ENCODE data around the gene CPXM1.

Gene CPXM1

DNA sequence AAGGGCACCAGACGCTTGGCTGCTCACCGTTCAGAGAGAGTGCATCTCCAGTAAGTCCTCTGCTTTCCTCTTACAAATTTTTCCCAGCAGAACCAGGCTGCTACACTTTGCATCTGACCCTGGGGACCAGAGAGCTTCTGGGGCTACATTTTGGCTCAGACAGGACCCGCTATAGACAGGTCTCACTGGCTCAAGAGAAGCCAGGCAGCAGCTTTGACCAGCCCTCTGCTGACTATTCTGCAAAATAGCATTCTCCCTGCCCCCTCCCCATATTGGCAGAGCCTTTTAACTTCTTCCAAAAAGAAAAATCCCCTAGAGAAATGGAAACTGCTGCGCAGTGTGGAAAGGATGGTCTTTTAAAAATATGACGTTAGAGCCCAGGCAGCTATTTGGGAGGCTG, 37.2 kb downstream of the CPXM1 start:
- no peak for DNase-seq (ENCODE audit: low spot score)

DNA sequence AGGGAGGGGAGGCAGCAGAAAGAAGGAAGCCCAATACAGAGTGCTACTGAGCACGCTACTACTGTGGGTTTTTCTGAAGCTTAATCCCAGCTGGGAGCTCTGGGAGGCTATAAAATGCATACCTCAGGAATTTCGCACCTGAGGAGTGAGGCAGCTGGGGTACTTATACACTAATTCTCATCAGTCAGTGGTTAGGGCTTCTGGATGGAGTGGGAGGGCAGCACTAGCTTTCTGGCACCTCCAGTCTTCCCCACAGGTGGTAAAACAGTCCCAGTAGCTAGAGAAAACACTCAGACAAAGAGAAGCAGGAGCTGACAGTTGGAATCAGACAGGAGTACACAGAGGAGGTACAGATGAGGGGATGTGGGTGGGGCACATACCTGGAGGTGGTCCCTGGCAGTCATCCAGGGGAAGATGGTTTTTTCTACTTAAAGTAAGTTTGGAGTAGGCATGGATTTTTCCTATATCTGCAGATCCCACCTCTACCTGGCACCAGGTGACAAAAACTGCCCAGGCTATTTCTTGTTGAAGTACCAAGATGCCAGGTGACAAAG, 37.8 kb downstream of the CPXM1 start:
- no peak for DNase-seq (ENCODE audit: low spot score)

DNA sequence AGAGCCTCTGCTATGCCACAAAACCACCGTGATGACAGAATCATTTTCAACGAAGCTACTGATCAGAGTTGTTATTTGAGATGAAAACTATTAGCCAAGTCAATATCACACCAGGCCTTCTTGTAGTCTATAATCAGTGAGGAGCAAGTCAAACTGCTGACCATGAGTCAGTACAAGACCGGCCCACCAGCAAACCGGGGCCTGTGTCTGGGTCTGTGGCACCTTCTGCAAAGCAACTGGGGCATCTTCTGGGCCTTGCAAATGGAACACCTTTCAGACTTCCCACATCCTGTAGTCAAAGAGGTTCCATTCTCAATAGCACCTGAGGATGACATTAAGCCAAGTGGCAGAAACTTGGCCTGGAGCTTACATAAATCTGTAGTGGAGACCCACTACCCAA, 38.5 kb downstream of the CPXM1 start:
- no peak for DNase-seq (ENCODE audit: low spot score)

DNA sequence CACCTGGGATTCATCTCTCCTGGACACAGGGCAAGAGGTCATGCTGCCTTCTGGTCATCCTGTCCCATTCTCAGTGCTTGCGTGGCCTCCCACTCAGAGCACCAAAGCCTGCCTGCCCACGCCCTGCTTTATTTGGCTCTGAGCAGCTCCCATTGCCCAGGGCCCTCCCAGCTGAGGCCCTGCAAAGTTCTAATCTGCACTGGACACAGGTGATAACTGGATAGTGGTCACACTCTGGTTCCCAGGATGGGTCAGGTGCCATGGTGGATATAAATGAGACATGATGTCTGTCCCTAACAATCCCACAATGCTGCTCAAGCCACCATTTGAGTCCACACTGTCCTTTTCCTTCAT, 39.5 kb downstream of the CPXM1 start:
- DNase-seq (ENCODE audit: low spot score) = no peak

DNA sequence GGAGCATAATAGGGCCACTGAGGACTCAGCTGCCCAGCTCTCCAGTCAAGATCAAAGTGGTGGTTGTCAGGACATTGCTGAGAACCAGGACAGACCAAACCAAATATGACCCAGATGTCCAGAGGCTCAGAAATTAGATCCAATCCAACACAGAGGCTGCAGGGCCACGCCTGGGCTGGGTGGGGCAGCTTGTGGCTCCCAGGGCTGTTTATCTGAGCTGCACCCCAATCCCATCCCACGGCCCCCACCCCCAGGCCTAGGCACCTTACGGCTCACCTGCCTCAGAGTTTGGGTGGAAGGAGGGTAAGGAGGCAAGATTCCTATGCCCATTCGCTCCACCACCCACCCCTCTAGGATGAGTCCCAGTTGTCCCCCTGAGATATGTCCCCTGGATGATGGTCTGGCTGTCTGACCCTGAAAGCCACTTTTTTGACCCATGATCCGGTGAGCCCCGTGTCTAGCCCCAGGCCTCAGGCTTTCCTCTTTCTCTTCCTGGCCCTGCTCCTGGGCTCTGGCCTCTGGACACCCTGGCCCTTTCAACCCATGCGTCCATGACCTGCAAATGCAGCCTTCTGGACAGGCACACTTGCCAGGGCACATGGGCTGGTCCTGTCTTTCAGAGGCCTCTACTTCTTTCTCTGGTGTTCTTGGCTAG, 40.0 kb downstream of the CPXM1 start:
- no peak for DNase-seq (ENCODE audit: low spot score)

DNA sequence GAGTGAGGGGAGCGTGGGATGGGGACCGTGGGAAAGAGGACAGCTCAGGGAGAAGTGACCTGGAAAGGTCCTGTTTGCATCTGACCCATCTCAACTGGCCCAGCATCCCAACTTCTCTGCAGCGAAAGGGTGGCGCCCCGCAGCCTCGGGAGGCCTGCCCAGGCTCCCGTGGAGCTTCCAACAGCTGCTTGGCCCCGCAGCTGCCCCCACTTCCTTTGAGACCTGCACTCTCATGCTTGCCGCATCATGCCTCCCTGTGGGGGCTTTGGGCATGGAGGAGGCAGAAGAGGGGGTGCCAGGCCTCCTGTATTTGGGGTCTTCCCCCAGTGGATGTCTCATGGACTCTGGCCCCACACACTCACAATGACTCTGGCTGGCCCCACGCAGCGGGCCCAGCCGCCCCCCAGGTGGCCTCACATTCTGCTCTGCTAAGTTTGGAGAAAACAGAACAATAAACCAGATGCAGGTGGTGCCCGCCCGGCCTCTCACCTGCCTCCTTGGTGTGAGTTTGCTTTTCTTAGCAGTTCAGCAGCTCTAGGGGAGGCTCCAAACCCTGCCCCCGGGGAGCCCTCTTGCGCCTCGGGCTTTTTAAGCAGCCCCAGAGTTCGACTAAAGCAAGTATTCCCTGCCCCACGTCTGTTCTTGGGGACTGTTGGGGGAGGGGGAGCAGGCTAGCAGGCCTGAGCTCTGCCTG, 40.7 kb downstream of the CPXM1 start:
- no peak for DNase-seq (ENCODE audit: low spot score)

DNA sequence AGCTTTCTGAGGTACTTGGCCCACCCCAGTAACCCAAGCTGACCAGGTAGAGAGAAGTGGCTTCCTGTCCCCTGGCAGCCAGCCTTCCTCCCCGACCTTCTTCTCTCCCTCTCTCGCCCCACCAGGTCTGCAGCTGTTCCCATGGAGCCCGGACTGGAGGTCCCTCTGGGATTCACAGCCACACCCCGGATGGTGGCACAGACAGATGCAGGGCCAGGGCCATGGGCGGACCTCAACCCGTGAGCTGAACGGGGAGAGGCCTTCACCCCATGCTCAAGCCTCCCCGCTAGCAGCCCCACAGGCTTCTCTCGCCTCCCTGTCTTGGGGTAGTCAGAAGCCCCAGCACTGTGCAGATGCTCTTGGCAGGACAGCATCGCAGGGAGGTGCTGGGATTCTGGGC, 41.3 kb downstream of the CPXM1 start:
- no peak for DNase-seq (ENCODE audit: low spot score)

DNA sequence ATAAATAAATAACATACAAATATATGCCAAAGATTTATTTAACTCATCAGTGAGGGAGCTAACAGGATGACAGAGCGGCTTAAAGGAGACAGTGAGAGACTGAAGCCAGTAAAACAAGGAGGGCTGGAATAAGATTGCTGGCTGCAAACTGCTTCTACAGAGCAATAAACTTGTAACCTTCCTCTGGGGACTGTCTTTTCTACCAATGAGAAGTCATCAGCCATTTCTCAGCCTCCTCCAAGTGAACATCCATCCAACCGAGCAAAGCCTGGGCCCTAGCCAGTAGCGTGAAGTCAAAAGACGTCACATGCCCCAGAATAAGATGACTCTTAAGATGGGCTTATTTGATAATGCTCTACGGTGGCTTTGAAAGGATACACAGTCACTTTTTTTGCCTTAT, 42.5 kb downstream of the CPXM1 start:
- no peak for DNase-seq (ENCODE audit: low spot score)

DNA sequence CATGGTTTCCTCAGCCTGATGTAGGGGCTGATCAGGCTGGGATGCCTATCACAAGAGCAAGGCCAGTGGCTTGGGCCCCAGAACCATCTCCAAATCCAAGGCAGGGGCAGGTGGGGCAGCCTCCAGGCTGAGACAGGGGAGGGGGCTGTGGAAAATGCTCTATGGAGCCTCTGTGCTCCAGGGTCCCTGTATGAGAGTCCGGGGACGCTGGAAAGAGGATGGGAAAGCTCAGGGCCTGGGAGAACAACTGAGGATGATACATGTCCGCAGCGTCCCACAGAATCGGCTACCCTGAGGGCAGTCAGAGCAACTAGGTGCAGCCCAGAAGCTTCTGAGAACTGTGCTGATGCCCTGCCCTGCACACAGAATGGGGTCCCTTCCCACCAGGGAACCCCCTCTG, 43.4 kb downstream of the CPXM1 start:
- DNase-seq (ENCODE audit: low spot score) = no peak

DNA sequence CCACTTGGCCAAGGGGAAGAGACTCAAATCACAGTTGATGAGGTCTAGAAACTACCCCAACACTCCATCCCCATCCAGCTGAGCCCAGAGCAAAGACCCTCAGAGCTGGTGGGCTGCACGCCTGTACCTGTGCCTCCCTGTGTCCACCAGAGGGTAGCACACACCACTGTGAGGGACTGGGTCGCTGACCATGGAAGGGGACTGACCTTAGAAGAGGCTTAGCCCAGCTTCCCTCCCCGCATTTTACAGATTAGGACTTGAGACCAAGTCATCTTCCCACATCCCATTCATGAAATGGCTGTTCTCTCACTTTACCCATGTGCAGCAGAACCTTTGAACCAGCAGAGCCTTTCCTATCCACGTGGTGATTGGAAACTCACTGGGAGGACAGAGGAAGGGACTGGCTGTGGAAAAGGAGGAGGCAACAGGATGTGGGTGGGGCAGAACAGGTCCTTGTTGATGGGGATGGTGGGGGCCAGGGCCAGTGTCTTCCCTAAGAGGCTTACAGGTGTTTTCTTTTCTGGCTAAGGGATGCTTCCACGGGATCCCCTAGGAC, 44.3 kb downstream of the CPXM1 start:
- DNase-seq (ENCODE audit: low spot score) = peak; percentile 30

DNA sequence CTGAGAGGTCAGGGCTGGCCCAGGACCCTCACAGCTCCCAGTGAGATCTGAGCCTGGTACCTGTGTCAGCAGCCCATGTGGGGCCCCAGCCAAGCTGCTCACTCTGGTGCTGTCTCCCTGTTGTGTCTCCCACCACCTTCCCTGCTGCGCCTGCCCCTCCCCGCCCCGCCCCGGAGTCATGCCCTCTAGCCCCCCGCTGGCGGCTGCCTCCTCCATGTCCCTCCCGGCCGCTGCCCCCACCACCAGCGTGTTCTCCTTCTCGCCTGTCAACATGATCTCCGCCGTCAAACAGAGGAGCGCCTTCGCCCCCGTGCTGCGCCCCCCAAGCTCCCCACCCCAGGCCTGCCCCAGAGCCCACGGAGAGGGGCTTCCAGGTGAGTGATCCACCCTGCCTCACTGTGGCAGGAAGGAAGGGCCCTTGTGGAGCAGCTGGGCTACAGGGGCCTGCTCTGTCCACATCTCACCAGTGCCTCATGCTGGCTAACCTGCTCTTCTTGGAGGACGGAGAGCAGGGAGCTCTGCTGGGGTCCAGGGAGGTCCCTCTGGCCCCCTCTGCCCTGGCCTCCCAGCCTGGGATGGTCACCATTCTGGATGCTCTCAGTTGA, 44.9 kb downstream of the CPXM1 start:
- DNase-seq (ENCODE audit: low spot score) = no peak

DNA sequence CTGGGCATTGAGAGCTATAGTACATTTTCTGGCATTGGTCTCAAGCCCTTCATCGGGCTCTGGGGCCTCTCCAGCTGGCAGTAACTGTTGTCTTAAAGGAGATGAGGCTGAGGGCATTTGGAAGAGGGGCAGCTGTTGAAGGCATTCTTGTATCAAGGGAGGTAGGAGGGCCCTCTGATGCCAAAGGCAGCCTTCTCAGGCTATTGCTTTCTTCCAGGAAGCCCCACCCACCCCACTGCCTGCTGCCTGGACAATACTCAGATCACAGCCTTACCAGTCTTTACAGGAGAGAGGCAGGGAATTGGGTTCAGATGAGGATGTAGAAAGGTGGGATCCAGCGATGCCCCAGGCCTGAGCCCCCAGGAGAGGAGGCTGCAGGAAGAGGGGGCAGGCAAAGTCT, 46.0 kb downstream of the CPXM1 start:
- no peak for DNase-seq (ENCODE audit: low spot score)

DNA sequence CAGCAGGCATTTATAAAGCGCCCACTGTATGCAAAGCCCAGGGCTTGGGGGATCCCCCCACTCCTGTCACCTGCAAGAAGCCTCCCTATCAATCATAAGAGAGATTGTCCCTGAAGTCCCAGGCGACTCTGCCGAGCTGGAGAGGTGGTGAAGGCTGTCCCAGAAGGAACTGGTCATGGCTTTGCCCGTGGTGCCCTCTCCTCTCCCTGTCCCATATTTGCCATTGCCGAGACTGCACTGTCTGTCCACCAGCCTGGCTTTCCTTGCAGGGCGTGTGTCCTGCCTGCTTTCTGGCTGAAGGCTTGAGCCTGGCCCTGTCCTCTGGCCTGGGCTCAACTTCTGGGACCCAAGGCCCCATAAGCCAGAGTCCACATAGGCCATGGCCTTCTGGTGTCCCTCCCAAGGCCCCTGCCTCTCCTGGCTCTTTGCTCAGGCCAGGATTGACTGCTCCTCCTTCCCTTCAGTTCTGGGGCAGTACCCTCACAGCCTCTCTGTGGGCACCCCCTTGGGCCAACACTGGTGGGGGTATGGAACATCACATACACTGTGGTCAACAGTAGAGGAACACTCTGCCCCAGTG, 46.9 kb downstream of the CPXM1 start:
- no peak for DNase-seq (ENCODE audit: low spot score)

DNA sequence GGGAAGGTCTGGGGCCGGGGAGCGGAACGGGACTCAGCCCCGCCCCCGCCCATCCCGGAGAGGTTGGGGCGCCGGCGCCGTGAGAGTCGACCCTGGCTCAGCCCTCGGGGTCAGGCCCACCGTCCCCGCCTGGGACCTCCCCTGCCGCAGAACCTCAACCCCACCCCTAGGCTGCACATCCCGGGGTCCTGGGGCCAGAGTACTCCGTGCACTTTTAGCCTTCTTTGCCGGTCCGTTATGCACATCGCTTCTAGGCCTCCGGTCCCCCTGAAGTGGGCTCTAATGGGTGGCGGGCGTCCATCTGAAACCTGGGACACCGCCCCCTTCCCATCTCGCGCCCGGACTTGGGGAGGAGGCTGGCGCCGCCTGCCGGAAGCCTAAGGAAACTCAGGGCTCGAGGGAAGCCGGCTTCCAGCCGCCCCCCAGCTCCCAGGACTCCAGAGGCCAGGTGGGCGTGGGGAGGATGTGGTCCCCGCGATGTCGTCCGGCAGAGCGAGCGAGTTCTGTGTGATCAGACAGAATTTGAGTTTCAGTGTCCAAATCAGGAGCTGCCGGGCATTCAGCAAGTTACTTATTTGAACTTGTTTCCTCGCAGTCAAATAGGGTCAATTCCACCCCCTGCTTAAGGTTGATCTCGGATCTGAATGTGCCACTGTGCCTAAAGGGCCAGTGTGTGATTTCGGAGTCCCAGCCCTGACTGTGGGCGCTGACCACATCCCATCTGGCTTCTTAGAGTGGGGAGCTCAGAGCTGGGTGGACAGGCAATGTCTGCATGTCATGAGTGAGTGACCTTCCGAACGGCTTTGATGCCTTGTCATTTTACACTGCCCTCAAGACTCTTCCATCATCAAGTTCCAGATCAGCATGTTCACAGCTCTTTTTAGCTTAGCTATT, 47.6 kb downstream of the CPXM1 start:
- DNase-seq (ENCODE audit: low spot score) = peak; percentile 33

DNA sequence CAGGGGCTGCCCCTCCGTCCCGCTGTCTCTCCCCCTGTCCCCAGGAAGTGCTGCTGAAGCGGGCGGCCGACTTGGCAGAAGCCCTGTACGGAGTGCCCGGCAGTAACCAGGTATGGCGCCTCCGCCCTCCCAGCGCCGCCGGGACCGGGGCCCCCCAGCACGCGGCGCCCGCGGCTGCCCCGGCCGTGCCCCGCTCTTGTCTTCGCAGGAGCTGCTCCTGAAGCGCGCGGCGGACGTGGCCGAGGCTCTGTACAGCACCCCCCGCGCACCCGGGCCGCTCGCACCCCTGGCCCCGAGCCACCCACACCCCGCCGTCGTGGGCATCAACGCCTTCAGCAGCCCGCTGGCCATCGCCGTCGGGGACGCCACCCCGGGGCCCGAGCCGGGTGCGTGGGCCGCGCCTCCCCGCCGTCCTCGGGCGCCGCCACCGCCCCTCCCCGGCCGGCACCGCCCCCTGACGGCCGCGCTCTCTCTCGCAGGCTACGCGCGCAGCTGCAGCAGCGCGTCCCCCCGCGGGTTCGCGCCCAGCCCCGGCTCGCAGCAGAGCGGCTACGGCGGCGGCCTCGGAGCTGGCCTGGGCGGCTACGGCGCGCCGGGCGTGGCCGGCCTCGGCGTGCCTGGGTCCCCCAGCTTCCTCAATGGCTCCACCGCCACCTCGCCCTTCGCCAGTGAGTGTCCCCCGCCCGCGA, 48.4 kb downstream of the CPXM1 start:
- DNase-seq (ENCODE audit: low spot score) = no peak

DNA sequence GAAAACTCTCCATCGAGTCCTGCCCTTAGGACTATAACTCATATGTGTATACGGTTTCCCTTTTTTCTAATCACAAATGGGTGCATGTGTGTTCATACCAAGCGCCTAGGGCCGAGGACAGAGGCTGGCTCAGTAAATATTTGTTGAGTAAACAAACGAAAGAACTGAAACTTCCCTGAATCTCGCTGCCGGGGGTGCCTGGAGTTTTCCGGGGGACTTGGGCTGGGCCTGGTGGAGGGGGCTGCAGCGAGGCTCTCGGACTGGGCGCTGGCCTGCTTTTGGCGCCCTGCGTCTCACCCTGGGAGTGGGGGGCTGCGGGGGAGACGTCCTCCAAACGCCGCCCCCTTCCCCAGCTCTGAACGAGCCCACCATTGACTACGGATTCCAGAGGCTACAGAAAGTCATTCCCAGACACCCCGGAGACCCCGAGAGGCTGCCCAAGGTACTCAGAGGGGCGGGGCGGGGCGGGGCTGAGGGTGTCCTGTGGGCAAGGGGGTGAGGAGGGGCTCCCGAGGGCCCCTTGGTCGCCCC, 49.0 kb downstream of the CPXM1 start:
- no peak for DNase-seq (ENCODE audit: low spot score)

DNA sequence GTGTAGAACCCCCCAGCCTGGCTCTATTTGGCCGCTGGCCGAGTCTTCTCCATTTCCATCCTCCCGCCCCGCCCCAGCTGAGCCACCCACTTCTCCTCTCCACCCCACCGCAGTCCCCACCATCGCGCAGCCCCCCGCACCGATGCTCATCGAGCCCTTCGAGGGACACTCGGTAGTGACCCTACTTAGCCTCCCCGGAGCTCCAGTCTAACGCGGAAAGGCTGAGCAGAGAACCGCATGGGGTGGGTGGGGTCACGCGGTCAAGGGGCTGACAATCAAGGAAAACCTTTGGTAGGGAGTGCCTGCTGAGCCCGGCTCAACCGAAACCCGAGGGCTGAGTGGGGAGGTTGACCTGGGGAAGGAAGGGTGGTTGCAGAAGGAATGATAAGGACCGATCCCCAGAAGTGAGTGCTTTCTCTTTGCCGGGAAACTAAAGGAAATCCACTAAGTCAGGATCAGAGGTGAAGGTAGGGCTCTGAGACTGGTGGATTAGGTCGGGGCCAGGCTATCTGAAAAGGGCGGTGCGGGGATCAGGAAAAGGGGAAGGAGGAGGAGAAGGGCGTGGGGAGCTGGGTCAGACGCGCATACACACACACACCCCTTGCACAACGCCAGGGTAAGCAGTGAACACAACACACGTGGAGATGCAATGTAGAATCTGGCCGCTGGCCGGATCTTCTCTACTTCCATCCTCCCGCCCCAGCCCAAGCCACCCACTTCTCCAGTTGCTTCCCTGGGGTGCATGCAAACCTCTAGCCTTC, 49.8 kb downstream of the CPXM1 start:
- DNase-seq (ENCODE audit: low spot score) = peak; percentile 8

DNA sequence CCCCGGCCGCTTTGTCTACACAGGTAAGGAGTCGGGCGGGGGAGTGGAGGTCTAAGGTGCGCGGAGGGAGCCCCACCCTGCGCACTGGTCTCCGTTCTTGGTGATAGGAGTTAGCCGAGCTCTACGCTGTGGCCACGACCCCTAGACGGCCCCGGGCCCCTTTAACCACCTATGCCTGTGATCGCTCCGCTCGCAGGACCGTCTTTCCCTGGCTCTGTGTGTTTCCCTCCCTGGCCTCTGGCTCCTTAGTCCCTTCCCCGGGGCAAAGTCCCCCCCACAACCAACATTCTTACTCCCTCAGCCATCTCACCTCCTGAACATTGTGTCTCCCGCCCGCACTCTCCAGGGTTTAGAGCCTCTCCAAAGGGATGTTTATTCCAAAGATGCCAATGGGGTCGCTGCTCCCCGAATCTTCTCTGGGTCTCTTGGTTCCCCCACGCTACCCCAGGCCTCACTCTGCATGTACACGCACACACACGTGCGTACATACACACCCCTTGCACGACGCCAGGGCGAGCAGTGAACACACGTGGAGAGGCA, 50.4 kb downstream of the CPXM1 start:
- no peak for DNase-seq (ENCODE audit: low spot score)

DNA sequence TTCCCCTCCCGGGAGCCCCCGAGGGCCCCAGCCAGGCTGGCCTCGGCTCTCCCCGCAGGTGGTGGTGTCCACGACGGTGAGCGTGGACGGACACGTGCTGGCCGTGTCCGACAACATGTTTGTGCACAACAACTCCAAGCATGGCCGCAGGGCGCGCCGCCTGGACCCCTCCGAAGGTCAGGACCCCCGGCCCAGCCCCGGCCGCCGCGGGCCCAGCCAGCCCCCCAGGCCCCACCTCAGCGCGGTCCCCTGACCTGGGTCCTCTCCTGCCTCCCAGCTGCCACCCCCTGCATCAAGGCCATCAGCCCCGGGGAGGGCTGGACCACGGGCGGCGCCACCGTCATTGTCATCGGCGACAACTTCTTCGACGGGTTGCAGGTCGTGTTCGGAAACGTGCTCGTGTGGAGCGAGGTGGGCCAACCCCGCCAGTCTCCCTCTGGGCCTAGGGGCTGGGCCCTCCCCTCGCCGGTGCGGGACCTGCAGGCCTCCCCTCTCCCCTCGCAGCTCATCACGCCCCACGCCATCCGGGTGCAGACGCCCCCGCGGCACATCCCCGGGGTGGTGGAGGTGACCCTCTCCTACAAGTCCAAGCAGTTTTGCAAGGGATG, 51.0 kb downstream of the CPXM1 start:
- no peak for DNase-seq (ENCODE audit: low spot score)
